ENCODE results near the gene IFNAR2.

The IFNAR2 gene

DNA sequence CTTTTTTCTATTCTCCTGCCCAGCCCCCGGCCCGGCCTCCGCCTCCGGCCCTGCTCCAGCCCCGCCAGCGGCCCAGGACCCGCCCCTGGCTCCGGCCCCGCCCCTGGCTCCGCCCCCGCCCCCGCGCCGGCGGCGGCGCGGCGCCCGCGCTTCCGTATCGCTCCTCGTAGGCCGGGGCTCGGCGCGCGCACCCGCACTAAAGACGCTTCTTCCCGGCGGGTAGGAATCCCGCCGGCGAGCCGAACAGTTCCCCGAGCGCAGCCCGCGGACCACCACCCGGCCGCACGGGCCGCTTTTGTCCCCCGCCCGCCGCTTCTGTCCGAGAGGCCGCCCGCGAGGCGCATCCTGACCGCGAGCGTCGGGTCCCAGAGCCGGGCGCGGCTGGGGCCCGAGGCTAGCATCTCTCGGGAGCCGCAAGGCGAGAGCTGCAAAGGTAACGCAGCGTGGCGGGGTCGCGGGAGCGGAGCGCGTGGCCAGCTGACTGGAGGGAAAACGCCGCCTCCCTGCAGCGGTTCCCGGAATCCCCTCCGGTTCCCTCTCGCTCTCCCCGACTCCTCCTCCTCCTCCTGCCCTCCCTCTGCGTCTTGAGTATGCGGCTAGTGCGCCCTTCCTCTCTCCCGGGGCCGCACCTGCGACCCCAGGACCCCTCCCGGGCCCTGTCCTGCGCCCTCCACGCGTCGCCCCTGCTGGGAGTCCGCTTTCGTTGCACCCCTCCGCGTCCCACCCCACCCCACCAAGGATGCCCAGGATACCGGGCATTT, at the start of gene IFNAR2:
Gene IFNAR2, plus strand, starts transcription at position 155 of the 761 bp plus-strand sequence. CDS start 11,985 bp downstream, outside the sequence.
- peak; percentile 9 for DNase-seq (ENCODE audit: low read depth)

DNA sequence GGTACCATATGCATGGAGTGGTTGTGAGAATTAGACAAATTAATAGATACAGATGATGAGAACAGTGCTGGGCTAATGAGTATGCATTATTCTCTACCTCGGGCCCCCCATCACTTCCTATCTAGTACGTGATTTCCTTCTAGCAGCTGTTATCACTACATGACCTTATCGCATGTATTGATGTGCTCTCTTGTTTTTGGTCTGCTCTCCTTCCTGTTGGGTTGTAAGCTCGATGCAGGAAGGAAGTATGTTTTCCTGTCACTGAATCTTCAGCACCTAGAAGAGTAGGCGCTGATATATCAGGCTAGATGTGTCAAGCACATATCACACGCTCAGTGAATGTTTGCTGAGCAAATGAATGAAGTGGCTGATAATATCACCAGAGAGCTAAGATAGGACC, 43.9 kb upstream of the IFNAR2 start:
- no peak for DNase-seq (ENCODE audit: low read depth)

DNA sequence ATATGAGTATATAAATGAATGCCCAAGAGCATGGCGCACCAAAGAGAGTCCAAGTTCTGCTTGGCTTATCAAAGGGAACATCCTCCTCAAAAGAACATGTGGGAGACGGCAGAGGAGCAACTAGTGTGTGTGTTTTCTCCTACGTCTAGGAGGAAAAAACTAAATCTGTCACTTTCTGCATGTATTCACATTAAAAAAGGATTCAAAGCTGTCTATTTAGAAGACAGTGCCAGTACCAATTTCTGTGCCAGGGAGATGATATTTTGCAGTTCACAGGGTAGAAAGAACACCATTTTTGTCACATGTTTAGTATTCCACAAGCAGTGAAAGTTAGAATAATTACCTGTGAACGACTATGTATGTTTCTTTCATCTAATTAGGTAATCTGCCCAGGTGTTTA, 42.5 kb upstream of the IFNAR2 start:
- no peak for DNase-seq (ENCODE audit: low read depth)

DNA sequence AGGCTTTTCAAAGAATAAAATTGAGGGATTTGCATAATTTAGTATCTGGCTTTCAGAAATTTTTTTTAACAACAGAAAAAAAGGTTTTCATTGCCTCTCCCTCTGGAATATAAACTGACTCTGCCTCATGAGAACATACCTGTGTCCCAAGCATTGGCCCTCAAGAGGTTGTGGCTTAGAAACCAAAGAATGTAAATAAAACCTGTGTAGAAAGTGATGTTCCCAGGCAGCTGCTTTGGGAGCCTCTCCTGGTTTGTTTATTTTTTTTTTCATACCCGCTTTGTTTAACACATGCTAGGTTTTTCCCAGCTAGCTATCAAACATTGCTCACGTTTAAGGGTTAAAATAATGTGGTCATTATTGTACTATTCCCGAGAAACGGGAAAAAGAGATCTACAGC, 40.5 kb upstream of the IFNAR2 start:
- no peak for DNase-seq (ENCODE audit: low read depth)

DNA sequence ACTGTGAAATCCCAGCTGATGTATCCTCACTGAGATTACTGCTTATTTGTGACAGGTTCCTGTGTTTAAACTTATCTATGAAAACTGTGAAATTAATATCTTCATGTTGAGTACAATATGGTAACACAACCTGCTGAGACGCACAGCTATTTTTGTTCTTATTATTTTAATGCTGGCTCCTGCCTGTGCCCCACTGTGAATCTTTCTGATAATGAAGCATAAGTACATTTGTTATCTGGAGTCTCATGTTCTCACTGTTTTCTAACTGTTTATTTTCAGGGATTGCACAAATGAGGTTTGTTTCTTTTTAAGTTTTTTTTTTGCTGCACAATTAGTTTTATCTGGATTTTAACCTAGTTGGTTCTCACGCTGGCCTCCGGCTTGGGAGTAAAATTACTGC, 39.9 kb upstream of the IFNAR2 start:
- no peak for DNase-seq (ENCODE audit: low read depth)

DNA sequence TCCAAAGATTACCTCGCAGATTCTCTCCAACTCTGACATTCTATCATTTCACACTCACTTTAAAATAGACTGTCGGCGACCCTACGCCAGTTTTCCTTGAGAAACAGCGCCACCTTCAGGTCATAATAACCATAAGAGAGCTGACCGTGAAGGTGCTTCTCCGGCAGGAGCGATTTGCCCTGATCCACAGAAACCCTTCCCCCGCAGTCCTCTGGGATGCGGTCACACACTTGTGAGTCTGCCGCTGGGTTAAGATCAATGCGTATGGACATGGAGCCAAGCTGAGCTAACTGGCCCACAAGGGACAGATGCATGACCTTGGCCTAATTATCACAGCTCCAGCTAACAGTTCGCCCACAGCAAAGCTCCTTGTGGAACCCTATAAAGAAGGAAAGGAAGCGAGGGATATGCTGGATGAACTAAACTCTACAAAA, 32.8 kb upstream of the IFNAR2 start:
- peak; percentile 28 for DNase-seq (ENCODE audit: low read depth)

DNA sequence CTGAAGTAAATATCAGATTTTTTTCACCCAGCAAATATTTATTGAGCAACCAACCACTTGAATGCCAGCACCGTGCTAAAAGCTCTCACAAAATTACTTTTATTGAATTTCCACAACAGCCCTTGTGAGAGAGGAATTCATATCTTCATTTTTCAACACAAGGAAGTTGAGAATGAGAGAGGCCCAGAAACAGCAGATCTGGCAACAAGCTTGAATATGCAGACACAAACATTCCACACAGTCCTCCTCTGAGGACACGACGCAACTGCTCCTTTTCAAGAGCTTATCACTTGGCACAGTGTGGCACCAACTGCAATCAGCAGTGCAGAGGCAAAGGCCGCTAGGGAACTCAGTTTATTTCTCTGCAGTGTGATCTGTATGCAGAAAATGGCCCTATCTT, 32.2 kb upstream of the IFNAR2 start:
- no peak for DNase-seq (ENCODE audit: low read depth)

DNA sequence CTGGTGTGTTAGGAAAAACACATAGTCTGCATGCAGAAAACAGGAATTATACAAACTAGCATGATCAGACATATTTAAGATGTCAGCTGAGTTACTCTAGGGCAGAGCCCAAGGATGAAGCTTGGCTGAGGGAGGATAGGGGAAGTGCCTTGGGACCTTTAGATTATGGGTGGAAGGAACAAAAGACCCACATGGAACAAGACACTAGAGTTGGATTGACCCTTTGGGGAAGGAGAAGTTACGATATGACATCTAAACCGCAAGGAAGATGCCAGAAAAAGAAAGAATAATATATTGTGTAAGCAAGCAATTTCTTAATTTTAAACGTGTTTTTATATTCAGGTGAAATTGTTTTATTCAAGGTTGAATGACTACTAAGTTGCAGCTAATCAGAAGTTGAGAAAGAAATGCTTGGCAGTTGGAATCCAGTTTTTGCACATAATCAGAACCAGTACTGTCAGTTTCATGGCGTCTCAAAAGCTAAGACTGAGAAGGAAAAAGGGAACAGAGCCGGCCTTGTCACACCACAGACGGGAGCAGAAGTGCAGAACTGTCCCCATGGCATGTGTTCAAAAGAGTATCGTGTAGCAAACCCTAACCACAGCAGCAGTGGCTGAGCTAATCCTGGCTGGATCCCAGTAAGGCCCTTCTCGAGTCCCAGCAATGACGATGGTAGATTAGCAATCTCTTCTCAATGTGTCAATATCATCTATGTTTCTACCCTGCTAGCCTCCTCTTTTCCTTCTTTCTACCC, 31.2 kb upstream of the IFNAR2 start:
- no peak for DNase-seq (ENCODE audit: low read depth)

DNA sequence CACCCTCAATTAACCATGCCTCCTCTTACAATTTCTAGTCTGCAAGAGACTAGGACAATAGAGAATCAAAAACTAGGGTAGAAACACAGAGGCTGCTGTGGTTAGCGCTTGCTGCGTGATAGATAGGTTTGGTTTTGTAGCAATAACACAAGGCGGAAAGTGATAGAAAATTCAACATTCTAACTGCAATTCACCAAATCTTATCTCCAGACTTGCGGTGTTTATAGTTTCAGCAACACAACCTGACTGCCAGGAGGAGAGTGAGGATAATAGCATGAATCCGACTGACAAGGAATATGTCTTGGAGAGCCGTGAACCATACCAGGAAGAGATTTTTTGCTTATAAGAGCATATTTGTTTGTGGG, 30.7 kb upstream of the IFNAR2 start:
- DNase-seq (ENCODE audit: low read depth) = no peak

DNA sequence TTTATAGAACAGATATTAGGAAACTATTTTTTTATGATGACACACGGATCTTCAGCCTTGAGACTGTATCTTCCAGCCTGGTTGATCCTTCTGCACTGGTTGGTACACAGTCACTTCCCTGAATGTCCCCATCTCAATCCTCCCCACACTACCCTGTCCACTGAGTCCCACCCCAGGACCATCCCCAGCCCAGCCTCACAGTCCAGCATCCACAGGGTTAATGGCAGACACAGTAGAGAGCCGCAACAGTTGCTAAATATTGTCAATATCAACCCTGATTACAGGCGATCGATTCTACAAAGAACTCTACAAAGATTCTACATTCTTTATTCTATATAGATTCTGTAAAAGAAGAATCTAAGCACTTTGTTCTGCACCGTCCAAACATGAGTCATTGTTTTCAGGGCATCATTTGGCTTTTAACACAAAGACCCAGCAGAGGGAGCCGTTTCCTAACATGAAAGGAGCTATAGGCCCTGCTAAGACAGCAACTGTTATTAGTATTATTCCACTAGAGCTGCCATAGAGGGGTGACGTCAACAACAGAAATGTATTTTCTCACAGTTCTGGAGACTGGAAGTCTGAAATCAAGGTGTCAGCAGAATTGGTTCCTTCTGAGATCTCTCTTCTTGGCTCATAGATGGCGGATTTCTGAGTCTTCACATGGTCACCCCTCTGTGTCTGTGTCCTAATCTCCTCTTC, 30.1 kb upstream of the IFNAR2 start:
- DNase-seq (ENCODE audit: low read depth) = peak; percentile 77

DNA sequence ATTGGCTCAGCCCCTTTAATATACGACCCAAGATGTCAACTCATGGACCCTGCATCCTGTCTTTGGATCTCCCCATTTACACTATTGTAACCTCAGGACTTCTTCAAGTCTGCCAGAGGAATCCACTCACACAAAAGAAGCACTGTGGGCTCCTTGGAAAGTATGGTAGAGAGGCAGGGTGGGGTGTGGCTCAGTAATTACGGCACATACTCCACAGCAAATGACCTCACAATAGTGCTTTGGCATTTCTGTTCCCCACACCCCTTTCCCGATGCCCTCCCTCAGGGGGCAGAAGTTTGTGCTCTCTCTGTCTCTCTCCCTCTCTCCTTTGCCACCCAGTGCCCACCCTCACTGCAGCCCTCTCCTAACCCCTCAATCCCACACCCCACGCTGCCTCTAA, 27.8 kb upstream of the IFNAR2 start:
- no peak for DNase-seq (ENCODE audit: low read depth)

DNA sequence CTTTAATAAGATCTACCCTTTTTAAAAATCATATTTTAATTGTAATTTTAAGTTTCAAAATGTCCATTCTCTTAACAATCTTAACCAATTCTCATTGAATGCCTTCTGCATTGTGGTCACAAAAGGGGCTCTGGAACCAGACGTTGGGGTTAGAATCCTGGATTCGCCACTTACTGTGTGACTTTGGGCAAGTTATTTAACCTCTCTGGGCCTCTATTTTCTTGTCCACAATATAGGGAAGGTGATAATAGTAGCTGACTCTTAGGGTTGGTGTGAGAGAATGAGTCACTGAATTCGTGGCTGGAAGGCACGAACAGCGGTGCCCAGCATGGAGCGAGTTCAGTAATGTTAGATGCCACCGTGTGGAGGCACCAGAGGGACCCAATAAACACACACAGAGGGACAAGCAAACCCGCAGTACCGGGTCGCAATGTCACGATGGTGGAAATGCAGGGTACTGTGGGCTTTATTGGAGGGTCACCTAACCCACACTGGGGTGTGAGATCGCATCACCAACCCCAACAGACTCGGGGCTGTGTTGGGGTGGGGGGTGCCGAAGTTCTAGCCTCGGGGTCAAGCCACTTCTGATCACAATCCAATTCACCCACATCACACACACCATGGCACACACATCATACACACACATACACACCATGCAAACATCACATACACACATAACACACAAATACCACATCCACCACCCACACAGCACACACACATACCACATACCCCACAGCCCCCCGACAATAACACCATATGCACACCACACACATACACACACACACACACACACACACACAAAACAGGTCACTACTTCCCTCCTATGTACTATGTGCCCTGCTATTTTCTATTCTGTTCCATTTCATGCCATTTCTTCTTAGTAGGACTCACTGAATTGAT, 27.0 kb upstream of the IFNAR2 start:
- DNase-seq (ENCODE audit: low read depth) = no peak

DNA sequence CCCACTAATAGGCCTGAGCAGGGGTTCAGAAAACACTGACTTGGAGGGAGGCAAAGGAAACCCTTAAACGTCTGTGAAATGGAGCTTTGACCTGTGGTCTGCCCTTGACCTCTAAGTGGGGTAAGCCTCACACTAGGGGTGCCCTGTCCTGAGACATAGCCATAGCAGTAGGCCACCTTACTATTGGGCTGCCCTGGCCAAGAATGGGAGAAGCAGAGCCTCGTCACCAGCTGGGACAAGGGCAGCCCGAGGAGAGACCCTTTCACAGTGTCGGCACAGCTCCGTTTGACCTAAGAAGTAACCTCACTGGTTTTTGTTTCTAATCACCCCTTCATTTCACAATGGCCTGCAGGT, 26.4 kb upstream of the IFNAR2 start:
- DNase-seq (ENCODE audit: low read depth) = no peak

DNA sequence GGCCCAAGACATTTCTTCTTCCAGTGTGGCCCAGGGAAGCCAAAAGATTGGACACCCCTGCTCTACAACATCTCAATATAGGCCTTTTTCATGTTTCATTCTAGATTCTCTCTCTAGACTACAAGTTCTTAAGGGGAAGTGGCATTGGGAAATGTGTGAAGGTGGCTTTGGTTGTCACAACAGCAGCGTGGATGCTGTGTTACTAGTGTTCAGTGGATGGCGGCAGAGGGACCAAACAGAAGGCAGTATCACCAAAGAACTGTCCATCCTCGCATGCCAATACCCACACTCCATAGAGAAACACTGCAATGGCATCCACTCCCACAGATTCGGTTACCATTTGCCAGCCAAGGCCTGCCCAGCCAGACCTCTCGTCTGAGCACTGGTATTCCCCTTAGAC, 24.3 kb upstream of the IFNAR2 start:
- no peak for DNase-seq (ENCODE audit: low read depth)

DNA sequence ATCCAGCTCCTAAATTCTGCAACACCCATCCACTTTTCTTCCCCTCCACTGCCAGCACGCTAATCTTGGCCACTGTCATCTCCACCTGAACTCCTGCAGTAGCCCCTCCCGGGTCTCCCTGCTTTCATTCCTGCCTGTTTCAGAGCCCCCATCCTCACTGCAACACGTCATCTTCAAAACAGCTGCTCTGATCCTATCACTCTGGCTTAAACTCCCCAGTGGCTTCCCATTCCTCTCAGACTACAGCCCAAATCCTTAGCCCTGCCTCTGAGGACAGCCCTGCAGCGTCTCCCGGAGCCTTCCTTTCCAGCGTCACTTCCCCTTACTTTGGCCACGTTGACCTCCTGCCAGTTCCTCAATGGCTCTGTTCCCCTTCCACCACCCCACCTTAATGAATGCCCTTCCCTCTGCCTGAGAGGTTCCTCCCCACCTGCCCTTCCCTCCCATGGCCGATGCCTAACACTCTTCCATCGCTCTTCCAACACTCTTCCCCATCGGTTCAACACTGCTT, 22.9 kb upstream of the IFNAR2 start:
- DNase-seq (ENCODE audit: low read depth) = no peak

DNA sequence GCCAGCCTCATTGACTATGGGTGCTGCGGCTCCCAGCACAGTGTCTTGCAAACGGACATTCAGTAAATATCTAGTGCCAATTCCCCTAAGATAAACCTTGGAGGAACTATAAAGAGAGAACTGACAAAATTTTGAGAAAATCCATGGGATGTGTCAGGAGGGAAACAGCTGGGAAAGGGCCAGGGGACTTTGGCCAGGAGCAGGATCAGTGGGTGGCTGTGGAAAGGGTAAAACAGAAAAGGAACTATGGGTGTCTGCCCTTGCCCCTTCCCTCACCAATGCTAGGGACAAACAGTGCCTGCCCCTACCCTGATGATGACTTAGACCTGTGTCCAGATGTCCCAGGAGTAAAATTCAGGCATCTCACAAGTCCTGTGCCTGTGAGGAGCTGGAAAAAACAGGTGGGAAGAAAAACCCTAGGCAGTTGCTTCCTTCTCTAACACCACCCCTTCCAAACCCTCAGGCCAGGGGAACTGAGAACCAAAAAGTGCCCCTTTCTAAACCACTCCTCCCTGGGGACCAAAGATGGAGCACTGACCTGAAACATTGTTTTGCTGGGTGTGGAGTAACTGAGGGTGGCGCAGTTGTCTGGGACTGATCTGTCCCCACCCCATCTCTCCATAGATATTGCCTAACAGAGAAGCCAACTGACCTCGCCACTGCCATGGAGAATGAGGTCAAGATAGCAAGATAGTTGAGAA, 22.1 kb upstream of the IFNAR2 start:
- DNase-seq (ENCODE audit: low read depth) = no peak

DNA sequence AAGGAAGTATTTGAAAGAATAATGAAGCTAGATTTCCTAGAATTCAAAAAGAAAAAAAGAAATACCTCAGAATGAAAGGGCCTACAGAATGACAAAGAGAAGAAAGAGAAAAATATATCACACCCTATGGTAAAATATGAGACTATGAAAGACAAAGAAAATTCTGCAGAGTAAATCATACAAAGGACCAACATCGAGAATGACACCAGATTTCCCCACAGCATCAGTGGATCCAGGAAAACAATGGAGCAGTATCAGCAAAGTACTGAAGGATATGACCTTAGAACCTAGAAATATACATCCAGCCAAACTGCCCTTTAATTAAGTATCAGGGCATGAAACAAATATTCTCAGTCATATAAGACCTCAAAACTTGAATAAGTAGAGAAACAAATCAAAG, 21.2 kb upstream of the IFNAR2 start:
- DNase-seq (ENCODE audit: low read depth) = no peak

DNA sequence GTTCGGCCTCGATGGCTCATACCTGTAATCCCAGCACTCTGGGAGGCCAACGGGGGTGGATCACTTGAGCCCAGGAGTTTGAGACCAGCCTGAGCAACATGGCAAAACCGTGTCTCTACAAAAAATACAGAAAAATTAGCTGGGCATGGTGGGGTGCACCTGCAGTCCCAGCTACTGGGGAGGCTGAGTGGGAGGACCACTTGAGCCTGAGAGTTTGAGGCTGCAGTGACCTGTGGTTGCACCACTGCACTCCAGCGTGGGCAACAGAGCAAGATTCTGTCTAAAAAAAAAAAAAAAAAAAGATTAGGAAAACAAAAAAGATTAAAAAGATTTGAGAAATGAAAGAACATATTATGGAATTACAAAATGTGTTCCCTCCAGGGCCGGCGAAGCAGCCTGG, 18.4 kb upstream of the IFNAR2 start:
- no peak for DNase-seq (ENCODE audit: low read depth)

DNA sequence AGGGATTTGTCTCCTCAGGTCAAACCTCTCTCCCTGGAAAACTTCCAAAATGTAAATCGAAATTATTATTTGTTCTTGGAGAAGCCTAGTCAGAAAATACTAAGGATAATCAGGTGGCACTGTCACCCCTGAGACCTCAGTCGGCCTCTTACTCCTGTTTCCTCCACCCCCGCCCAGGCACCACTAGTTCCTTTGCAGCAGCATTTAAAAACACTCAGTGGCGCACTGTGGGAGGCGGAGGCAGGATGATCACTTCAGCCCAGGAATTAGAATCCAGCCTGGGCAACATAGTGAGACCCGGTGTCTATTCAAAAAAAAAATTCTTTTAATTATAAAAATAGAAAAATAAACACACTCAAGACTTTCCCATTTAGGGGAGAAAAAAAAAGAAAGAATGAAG, 18.0 kb upstream of the IFNAR2 start:
- DNase-seq (ENCODE audit: low read depth) = no peak

DNA sequence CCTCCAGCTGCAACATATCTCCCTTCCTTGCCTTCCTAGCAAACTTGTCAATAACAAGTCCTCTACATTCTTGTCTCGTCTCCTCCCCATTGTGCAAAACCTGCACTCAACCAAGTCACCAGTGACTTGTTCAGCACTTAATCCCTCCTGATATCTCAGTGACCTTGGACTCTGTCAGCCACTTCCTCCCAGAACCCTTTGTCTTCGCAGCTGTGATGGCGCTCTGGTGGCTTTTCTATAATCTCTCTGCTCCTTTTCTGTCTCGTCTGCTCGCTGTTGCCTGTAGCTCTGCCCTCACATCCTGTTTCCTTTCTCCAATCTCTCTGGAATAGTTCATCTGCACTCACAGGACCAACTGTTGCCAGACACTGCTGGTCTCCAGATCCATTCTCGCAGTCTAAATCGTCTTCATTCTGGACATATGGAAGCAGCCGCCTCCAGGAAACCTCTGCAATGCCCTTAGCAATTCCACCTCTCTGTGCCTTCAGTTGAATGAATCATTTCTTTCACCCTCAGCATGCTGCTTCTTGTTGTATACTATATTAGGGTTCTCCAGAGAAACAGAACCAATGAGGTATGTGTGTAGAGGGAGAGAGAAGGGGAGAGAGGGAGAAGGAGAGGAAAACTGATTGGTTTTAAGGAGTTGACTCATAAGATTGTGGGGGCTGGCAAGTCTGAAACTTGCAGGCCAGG, 17.4 kb upstream of the IFNAR2 start:
- DNase-seq (ENCODE audit: low read depth) = no peak

DNA sequence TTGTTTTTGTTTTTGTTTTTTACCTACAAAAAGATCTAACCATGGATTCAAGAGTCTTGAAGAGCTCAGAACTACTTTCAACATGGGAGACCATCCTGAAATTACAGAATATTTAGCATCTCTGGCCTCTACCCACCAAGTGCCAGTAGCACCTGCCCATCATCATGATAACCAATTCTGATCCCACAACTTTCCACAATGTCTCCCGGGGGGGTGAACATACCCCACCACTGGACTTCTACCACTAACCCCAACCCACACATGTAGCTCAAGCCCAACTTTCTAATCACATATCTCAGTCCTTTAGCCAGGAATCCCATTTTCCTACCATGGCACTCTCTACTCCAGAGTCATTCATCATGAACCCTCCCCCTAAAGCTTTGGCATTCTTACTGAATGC, 15.7 kb upstream of the IFNAR2 start:
- no peak for DNase-seq (ENCODE audit: low read depth)
